SK-N-SH (cell line): ENCODE data around the gene PARD3. TPM values are rescaled to one million over a fixed set of nuclear protein-coding genes. Genes with fewer than 3 reads are reported as not detected.

Experiments used
- CTCF ChIA-PET: fragments of 300-600, 350-600 bp; formaldehyde crosslinking; extraction: SDS; loops from one replicate; lab custom pipeline; 2021; lab: Yijun Ruan, JAX
- POLR2A ChIA-PET: fragments of 350-600 bp; sonication (Branson Sonifier 250); formaldehyde crosslinking; extraction: SDS; loops from one replicate; lab custom pipeline; 2020; ENCODE audit warnings: antibody characterized with exemption, inconsistent platforms; lab: Yijun Ruan, JAX
- DNase-seq: peaks from one replicate; pipeline ENCODE4 v3.0.0; 2012
- H2AFZ ChIP-seq: fragments of 200-600 bp; sonication (generic); 2 replicates; pipeline ENCODE4 v1.8.1; 2016; ENCODE audit warnings: antibody characterized with exemption, mild to moderate bottlenecking, low read depth
- H3F3A ChIP-seq: fragments of 200-600 bp; sonication (generic); replicated peaks from 2 replicates; pipeline ENCODE3; 2016; ENCODE audit warnings: antibody characterized with exemption, mild to moderate bottlenecking; ENCODE audit not compliant: insufficient read depth
- H3K27ac ChIP-seq, 2 experiments: fragments of 200-500 bp in 1 of 2; fragments of 200-600 bp in 1 of 2; sonication (Bioruptor generic) in 1 of 2; sonication (generic), shearing (Covaris generic) in 1 of 2; 2 replicates each; pipeline versions ENCODE4 v1.5.1 to v1.6.1; 2014 to 2016; ENCODE audit warnings: low read depth in 2 of 2, inconsistent platforms in 1 of 2, low read length in 1 of 2, mild to moderate bottlenecking in 1 of 2, mixed read lengths in 1 of 2
- H3K27me3 ChIP-seq: fragments of 200-600 bp; sonication (generic), shearing (Covaris generic); 2 replicates; pipeline ENCODE4 v1.6.1; 2016; ENCODE audit warnings: mixed run types; ENCODE audit not compliant: insufficient read depth
- H3K36me3 ChIP-seq, 2 experiments: fragments of 200-500 bp in 1 of 2; fragments of 200-600 bp in 1 of 2; sonication (Bioruptor generic) in 1 of 2; sonication (generic) in 1 of 2; replicated peaks in 1 of 2; 2 replicates each; pipeline versions ENCODE3 to v1.5.1; 2014 to 2016; ENCODE audit warnings: low read length in 1 of 2, mild to moderate bottlenecking in 1 of 2; ENCODE audit not compliant: insufficient read depth in 2 of 2, control insufficient read depth in 1 of 2
- H3K4me1 ChIP-seq, 2 experiments: fragments of 200-500 bp in 1 of 2; fragments of 200-600 bp in 1 of 2; sonication (Bioruptor generic) in 1 of 2; sonication (generic), shearing (Covaris generic) in 1 of 2; 2 replicates each; pipeline versions ENCODE4 v1.5.1 to v1.6.1; 2014 to 2016; ENCODE audit warnings: low read depth in 1 of 2, low read length in 1 of 2, mixed run types in 1 of 2; ENCODE audit not compliant: insufficient read depth in 2 of 2, control insufficient read depth in 1 of 2
- H3K4me2 ChIP-seq: fragments of 200-600 bp; sonication (generic), shearing (Covaris generic); 2 replicates; pipeline ENCODE4 v1.6.1; 2017; ENCODE audit warnings: mixed run types
- H3K4me3 ChIP-seq, 2 experiments: fragments of 200-500 bp in 1 of 2; fragments of 200-600 bp in 1 of 2; sonication (Bioruptor generic) in 1 of 2; sonication (generic), shearing (Covaris generic) in 1 of 2; 2 replicates each; pipeline versions ENCODE4 v1.5.1 to v1.8.1; 2014 to 2016; ENCODE audit warnings: low read depth in 2 of 2, inconsistent platforms in 1 of 2, low read length in 1 of 2, mild to moderate bottlenecking in 1 of 2, mixed read lengths in 1 of 2, moderate library complexity in 1 of 2
- H3K79me2 ChIP-seq: fragments of 200-600 bp; sonication (generic); 2 replicates; pipeline ENCODE4 v1.8.1; 2017; ENCODE audit warnings: mild to moderate bottlenecking; ENCODE audit not compliant: insufficient read depth
- H3K9ac ChIP-seq: fragments of 200-600 bp; sonication (generic); 2 replicates; pipeline ENCODE4 v1.6.1; 2017; ENCODE audit warnings: mixed run types
- H3K9me2 ChIP-seq: fragments of 200-600 bp; sonication (generic); 2 replicates; pipeline ENCODE4 v1.6.1; 2017; ENCODE audit warnings: mixed run types
- H3K9me3 ChIP-seq: fragments of 200-600 bp; sonication (generic); 2 replicates; pipeline ENCODE4 v1.6.1; 2017; ENCODE audit warnings: mixed run types, mild to moderate bottlenecking, moderate library complexity
- H4K20me1 ChIP-seq: fragments of 200-600 bp; sonication (generic); 2 replicates; pipeline ENCODE4 v1.6.1; 2017; ENCODE audit warnings: mild to moderate bottlenecking, mixed run types; ENCODE audit not compliant: insufficient read depth
- CHD2 ChIP-seq: fragments of 150-350 bp; IDR thresholded peaks from 2 replicates; pipeline ENCODE4 v1.6.1; 2018; ENCODE audit warnings: low read length; ENCODE audit not compliant: partially characterized antibody
- CTCF ChIP-seq: fragments of 200-600 bp; sonication (generic); IDR thresholded peaks from 2 replicates; pipeline ENCODE4 v1.6.1; 2017; ENCODE audit warnings: antibody characterized with exemption, mild to moderate bottlenecking, moderate library complexity
- ELF1 ChIP-seq: IDR thresholded peaks from 2 replicates; pipeline ENCODE4 v1.4.0; 2012
- EZH2phosphoT487 ChIP-seq: fragments of 200-600 bp; sonication (generic); IDR thresholded peaks from 2 replicates; pipeline ENCODE4 v1.6.1; 2017; ENCODE audit warnings: low read depth, mixed run types, mild to moderate bottlenecking, antibody characterized with exemption, moderate library complexity, borderline replicate concordance
- FOSL2 ChIP-seq: IDR thresholded peaks from 2 replicates; pipeline ENCODE4 v1.4.0; 2012; ENCODE audit warnings: low read depth, mild to moderate bottlenecking, moderate library complexity, borderline replicate concordance
- GABPA ChIP-seq: IDR thresholded peaks from 2 replicates; pipeline ENCODE4 v1.4.0; 2012; ENCODE audit warnings: low read depth, mild to moderate bottlenecking
- JUND ChIP-seq: IDR thresholded peaks from 2 replicates; pipeline ENCODE4 v1.4.0; 2012
- NRF1 ChIP-seq: IDR thresholded peaks from 2 replicates; pipeline ENCODE4 v1.6.1; 2012; ENCODE audit warnings: low read depth, mild to moderate bottlenecking, low read length
- PBX3 ChIP-seq: IDR thresholded peaks from 2 replicates; pipeline ENCODE4; 2012
- POLR2AphosphoS5 ChIP-seq: IDR thresholded peaks from 2 replicates; pipeline ENCODE4 v1.6.1; 2012; ENCODE audit warnings: low read depth, low read length
- RAD21 ChIP-seq: IDR thresholded peaks from 2 replicates; pipeline ENCODE4 v1.6.1; 2012; ENCODE audit warnings: mild to moderate bottlenecking, low read length
- RCOR1 ChIP-seq: fragments of 150-350 bp; IDR thresholded peaks from 2 replicates; pipeline ENCODE4 v1.6.1; 2017; ENCODE audit warnings: antibody characterized with exemption, low read length
- RFX5 ChIP-seq: IDR thresholded peaks from 2 replicates; pipeline ENCODE4 v1.6.1; 2012; ENCODE audit warnings: mild to moderate bottlenecking, improper control_type of control experiment, low read length
- RXRA ChIP-seq: IDR thresholded peaks from 2 replicates; pipeline ENCODE4 v1.4.0; 2012; ENCODE audit warnings: low read depth, mild to moderate bottlenecking, borderline replicate concordance
- SIN3A ChIP-seq: IDR thresholded peaks from 2 replicates; pipeline ENCODE4 v1.6.1; 2012; ENCODE audit warnings: low read depth, mild to moderate bottlenecking, low read length, moderate library complexity, borderline replicate concordance
- SMC3 ChIP-seq: IDR thresholded peaks from 2 replicates; pipeline ENCODE4 v1.6.1; 2012; ENCODE audit warnings: low read depth, low read length, improper control_type of control experiment
- TAF1 ChIP-seq: IDR thresholded peaks from 2 replicates; pipeline ENCODE4 v1.6.1; 2012; ENCODE audit warnings: low read depth, mild to moderate bottlenecking, low read length, moderate library complexity, borderline replicate concordance
- TCF12 ChIP-seq: IDR thresholded peaks from 2 replicates; pipeline ENCODE4 v1.4.0; 2012
- TEAD4 ChIP-seq: IDR thresholded peaks from 2 replicates; pipeline ENCODE4 v1.4.0; 2012; ENCODE audit warnings: mild to moderate bottlenecking, borderline replicate concordance; ENCODE audit not compliant: insufficient read depth
- WGBS: methylation state at CpG from one replicate; pipeline ENCODE4 v1.1.6; 2017; ENCODE audit warnings: low lambda C conversion rate; 5-methylcytosine and 5-hydroxymethylcytosine counted together
- polyA plus RNA-seq, 3 experiments: library from polyadenylated mRNA; depleted of rRNA; stranded (reverse); fragments of >200 nt; gene quantifications; 2 replicates each; pipeline ENCODE4 v1.2.3, GENCODE V29; 2012

Gene PARD3
- polyA plus RNA-seq, 1 of the 3 experiments (the other 2 are of a cell fraction), result 29.4 TPM

- Histone ChIP-seq H4K20me1 (no peaks in the 10 kb centered on the region), H3K36me3 (peaks cover 2 to 29% of the 10 kb centered on the region in 2 experiments), H3K9me2 (no peaks in the 10 kb centered on the region), H3K79me2 (no peaks in the 10 kb centered on the region)
- POLR2A ChIA-PET, result no interaction called here
- TF ChIP-seq PBX3 (no peak), RAD21 (no peak), TEAD4 (no peak), FOSL2 (peak; percentile 32; the same call in 1 of the 2 replicates), POLR2AphosphoS5 (no peak), SMC3 (no peak), CTCF (no peak), GABPA (no peak), RXRA (no peak), CHD2 (no peak), JUND (peak; percentile 16; the same call in 1 of the 2 replicates), RFX5 (no peak), RCOR1 (no peak), TCF12 (peak; percentile 29; the same call in 1 of the 2 replicates), EZH2phosphoT487 (no peak)
- TF ChIP-seq, all 33 proteins: peak for 3
- Histone ChIP-seq H3K9ac (no peak overlapping the region), H3K27me3 (no peaks in the 10 kb centered on the region), H3K4me2 (no peak overlapping the region), H2AFZ (no peak overlapping the region), H3F3A (peaks cover 4% of the 10 kb centered on the region), H3K27ac (peak overlapping the region; percentile 59 to 60; a peak in 3 of 4 replicates), H3K4me3 (no peak overlapping the region), H3K9me3 (no peaks in the 10 kb centered on the region; the same call in 1 of the 2 replicates), H3K4me1 (peaks cover 2 to 11% of the 10 kb centered on the region in 2 experiments; a peak in 2 of 4 replicates)
- WGBS, result 40% methylated on average over 3 of the region's 3 CpGs
- CTCF ChIA-PET, result interaction anchor here (0.6 kb wide), 1 partner anchor 1167 kb away, joined by 3 read pairs; no protein-coding TSS in a partner anchor
- DNase-seq, result no peak
These were observed 463.9 kb downstream of the PARD3 start for GRCh38 chr10:34351161-34351560.

- Histone ChIP-seq H3K9ac (no peak overlapping the region), H3K79me2 (no peaks in the 10 kb centered on the region), H3K4me2 (no peak overlapping the region), H3K4me1 (peaks cover 2 to 22% of the 10 kb centered on the region in 2 experiments; a peak in 3 of 4 replicates), H3K27me3 (no peaks in the 10 kb centered on the region), H3K36me3 (peaks cover 2 to 29% of the 10 kb centered on the region in 2 experiments), H4K20me1 (no peaks in the 10 kb centered on the region), H3K9me2 (no peaks in the 10 kb centered on the region), H3K9me3 (no peaks in the 10 kb centered on the region; the same call in 1 of the 2 replicates), H3K27ac (no peak overlapping the region), H3K4me3 (no peak overlapping the region), H2AFZ (no peak overlapping the region), H3F3A (peaks cover 4% of the 10 kb centered on the region)
- TF ChIP-seq TEAD4 (no peak), POLR2AphosphoS5 (no peak), NRF1 (no peak), ELF1 (no peak), TAF1 (no peak), RAD21 (no peak), SIN3A (no peak)
- no peak for DNase-seq
- ChIA-PET CTCF (no interaction called here), POLR2A (no interaction called here)
- WGBS, result 95% methylated on average over 7 of the region's 7 CpGs
These were observed 466.1 kb downstream of the PARD3 start for GRCh38 chr10:34348917-34349485.
